Kidney tubule cell (primary cell): ENCODE results near the gene MACROH2A2.
"Not testable (repeated sequence)": the region's sequence is repeated elsewhere in the genome, so short reads cannot be mapped to it uniquely, and the experiment has no call there.

Source experiments
- DNase-seq: peaks from one replicate; pipeline ENCODE4 v3.0.0-alpha.2; 2018; ENCODE audit warnings: low spot score

MACROH2A2 gene

GRCh38 chr10:70067586-70067985 lies 14.9 kb downstream of the MACROH2A2 start:
- DNase-seq = no peak

GRCh38 chr10:70068925-70069324 lies 16.3 kb downstream of the MACROH2A2 start:
- no peak for DNase-seq

- no peak for DNase-seq
Measured at GRCh38 chr10:70069346-70069745, 16.7 kb downstream of the MACROH2A2 start.

GRCh38 chr10:70070834-70071233 lies 18.2 kb downstream of the MACROH2A2 start:
- no peak for DNase-seq

GRCh38 chr10:70074165-70074564 lies 21.5 kb downstream of the MACROH2A2 start:
- DNase-seq = no peak

GRCh38 chr10:70074971-70075370 lies 22.3 kb downstream of the MACROH2A2 start:
- DNase-seq = no peak

GRCh38 chr10:70078329-70078728 lies 25.7 kb downstream of the MACROH2A2 start:
- peak; percentile 32 for DNase-seq

- no peak for DNase-seq
Measured at GRCh38 chr10:70078937-70079336, 26.3 kb downstream of the MACROH2A2 start.

- not testable (repeated sequence) for DNase-seq
Measured at GRCh38 chr10:70080789-70081188, 28.1 kb downstream of the MACROH2A2 start.

- DNase-seq = no peak
Measured at GRCh38 chr10:70084189-70084588, 31.5 kb downstream of the MACROH2A2 start.

- peak; percentile 18 for DNase-seq
Measured at GRCh38 chr10:70085975-70086613, 33.4 kb downstream of the MACROH2A2 start.

- DNase-seq = no peak
Measured at GRCh38 chr10:70087616-70088307, 35.1 kb downstream of the MACROH2A2 start.

GRCh38 chr10:70088308-70088698 lies 35.7 kb downstream of the MACROH2A2 start:
- no peak for DNase-seq

- DNase-seq = peak; percentile 24
Measured at GRCh38 chr10:70090013-70090412, 37.4 kb downstream of the MACROH2A2 start.

GRCh38 chr10:70090951-70091350 lies 38.3 kb downstream of the MACROH2A2 start:
- DNase-seq = peak; percentile 51

GRCh38 chr10:70092389-70092718 lies 39.7 kb downstream of the MACROH2A2 start:
- no peak for DNase-seq

- no peak for DNase-seq
Measured at GRCh38 chr10:70093335-70093944, 40.8 kb downstream of the MACROH2A2 start.

- DNase-seq = no peak
Measured at GRCh38 chr10:70094250-70094649, 41.6 kb downstream of the MACROH2A2 start.

- no peak for DNase-seq
Measured at GRCh38 chr10:70096016-70096704, 43.5 kb downstream of the MACROH2A2 start.

- DNase-seq = no peak
Measured at GRCh38 chr10:70096705-70097420, 44.2 kb downstream of the MACROH2A2 start.

GRCh38 chr10:70097459-70097858 lies 44.8 kb downstream of the MACROH2A2 start:
- DNase-seq = no peak

GRCh38 chr10:70098271-70098670 lies 45.6 kb downstream of the MACROH2A2 start:
- DNase-seq = no peak
